Measurements from ENCODE around the gene ZNF407.

Gene ZNF407

GRCh38 chr18:74977041-74977440 lies 379.4 kb downstream of the ZNF407 start:
- TF ChIP-seq CTCF (IDR thresholded peaks at IDR 0.05; ENCODE audit: low read depth, low read length): no peak
- DNase-seq: no peak

GRCh38 chr18:74980669-74981068 lies 383.0 kb downstream of the ZNF407 start:
- Histone ChIP-seq H3K36me3 (no peaks in the 10 kb centered on the region), H3K4me3 (ENCODE audit: low read depth, low read length) (no peak overlapping the region), H3K27me3 (no peaks in the 10 kb centered on the region), H3K4me1 (no peaks in the 10 kb centered on the region; the same call in 1 of the 2 replicates), H3K9me3 (no peaks in the 10 kb centered on the region)
- no peak for TF ChIP-seq CTCF (IDR thresholded peaks at IDR 0.05; ENCODE audit: low read depth, low read length)
- DNase-seq: no peak

More at GRCh38 chr18:74977041-74977440, 379.4 kb downstream of the ZNF407 start:
- Histone ChIP-seq H3K4me1 (peaks cover 3% of the 10 kb centered on the region), H3K9me3 (no peaks in the 10 kb centered on the region), H3K4me3 (ENCODE audit: low read depth, low read length) (no peak overlapping the region), H3K27me3 (no peaks in the 10 kb centered on the region), H3K36me3 (no peaks in the 10 kb centered on the region)

GRCh38 chr18:74981476-74981875 lies 383.8 kb downstream of the ZNF407 start:
- Histone ChIP-seq H3K4me3 (ENCODE audit: low read depth, low read length) (no peak overlapping the region), H3K4me1 (no peaks in the 10 kb centered on the region), H3K27me3 (no peaks in the 10 kb centered on the region), H3K9me3 (no peaks in the 10 kb centered on the region), H3K36me3 (no peaks in the 10 kb centered on the region)
- TF ChIP-seq CTCF (IDR thresholded peaks at IDR 0.05; ENCODE audit: low read depth, low read length): no peak
- DNase-seq: no peak

GRCh38 chr18:74982946-74983635 lies 385.4 kb downstream of the ZNF407 start:
- H3K36me3 ChIP-seq: no peaks in the 10 kb centered on the region
- no peaks in the 10 kb centered on the region for H3K27me3 ChIP-seq
- no peak for DNase-seq
- H3K4me3 ChIP-seq (ENCODE audit: low read depth, low read length): no peak overlapping the region
- no peaks in the 10 kb centered on the region for H3K4me1 ChIP-seq
- H3K9me3 ChIP-seq: no peaks in the 10 kb centered on the region
- no peak for TF ChIP-seq CTCF (IDR thresholded peaks at IDR 0.05; ENCODE audit: low read depth, low read length)

GRCh38 chr18:74989134-74989533 lies 391.5 kb downstream of the ZNF407 start:
- H3K36me3 ChIP-seq: no peaks in the 10 kb centered on the region
- no peak overlapping the region for H3K4me3 ChIP-seq (ENCODE audit: low read depth, low read length)
- no peaks in the 10 kb centered on the region for H3K27me3 ChIP-seq
- TF ChIP-seq CTCF (IDR thresholded peaks at IDR 0.05; ENCODE audit: low read depth, low read length): no peak
- no peak for DNase-seq
- no peaks in the 10 kb centered on the region for H3K9me3 ChIP-seq
- no peaks in the 10 kb centered on the region for H3K4me1 ChIP-seq

GRCh38 chr18:74990563-74991081 lies 393.0 kb downstream of the ZNF407 start:
- Histone ChIP-seq H3K9me3 (no peaks in the 10 kb centered on the region), H3K36me3 (no peaks in the 10 kb centered on the region), H3K27me3 (no peaks in the 10 kb centered on the region), H3K4me1 (no peaks in the 10 kb centered on the region), H3K4me3 (ENCODE audit: low read depth, low read length) (no peak overlapping the region)
- no peak for DNase-seq
- TF ChIP-seq CTCF (IDR thresholded peaks at IDR 0.05; ENCODE audit: low read depth, low read length): no peak

Measured in BE2C (cell line).